NK-92 treated with Interleukin-12 subunit alpha and Interleukin-12 subunit beta, amount 100 ng/mL, for 24 hours (cell line): Measurements from ENCODE around the gene MLN.

Experiments used
- DNase-seq: peaks from one replicate; lab custom pipeline; 2025; lab: John Stamatoyannopoulos, UW

The MLN gene

DNA sequence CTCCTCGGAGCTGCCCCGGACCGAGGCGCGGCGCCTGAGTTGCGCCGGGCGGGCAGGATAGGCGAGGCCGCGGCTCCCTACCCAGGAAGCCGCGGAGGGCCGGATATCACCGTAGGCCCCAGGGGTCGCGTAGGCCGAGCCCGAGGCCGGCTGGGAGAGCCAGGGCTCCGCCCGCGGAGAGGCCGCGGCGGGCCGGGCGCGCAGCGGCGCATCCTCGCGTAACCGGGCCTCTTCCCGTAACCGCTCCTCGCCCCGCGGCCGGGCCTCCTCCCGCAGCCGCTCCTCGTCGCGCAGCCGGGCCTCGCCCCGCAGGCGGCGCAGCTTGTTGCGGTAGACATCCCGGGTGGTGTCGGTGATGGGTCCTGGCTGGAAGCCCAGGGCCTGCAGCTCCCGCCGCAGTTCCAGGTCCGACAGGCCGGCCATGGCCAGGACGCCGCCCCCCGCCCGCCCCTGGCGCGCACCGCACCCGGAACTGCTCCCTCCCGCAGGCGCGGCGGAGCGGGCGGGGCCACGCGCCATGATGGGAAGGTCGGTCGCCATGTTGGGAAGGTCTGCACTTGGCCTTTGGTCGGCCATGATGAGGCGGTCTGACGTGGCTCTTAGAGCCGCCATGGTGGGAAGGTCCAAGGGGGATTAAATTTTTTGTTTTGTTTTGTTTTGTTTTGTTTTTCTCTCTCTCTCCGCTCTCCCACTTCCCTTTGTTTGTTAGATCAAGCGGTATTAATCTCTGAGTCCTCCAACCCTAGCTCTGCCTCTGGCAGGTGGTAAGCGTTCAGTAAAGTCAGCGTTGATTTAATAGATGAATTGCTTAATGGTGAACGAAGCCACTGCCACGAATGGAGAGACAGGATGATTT lies 14.9 kb downstream of the MLN start, which contains the start of gene LEMD2:
LEMD2 (minus strand) TSS at position 437 of the 856 bp plus-strand sequence; CDS start at position 423, 14 bp downstream.
- DNase-seq, result peak; percentile 79

DNA sequence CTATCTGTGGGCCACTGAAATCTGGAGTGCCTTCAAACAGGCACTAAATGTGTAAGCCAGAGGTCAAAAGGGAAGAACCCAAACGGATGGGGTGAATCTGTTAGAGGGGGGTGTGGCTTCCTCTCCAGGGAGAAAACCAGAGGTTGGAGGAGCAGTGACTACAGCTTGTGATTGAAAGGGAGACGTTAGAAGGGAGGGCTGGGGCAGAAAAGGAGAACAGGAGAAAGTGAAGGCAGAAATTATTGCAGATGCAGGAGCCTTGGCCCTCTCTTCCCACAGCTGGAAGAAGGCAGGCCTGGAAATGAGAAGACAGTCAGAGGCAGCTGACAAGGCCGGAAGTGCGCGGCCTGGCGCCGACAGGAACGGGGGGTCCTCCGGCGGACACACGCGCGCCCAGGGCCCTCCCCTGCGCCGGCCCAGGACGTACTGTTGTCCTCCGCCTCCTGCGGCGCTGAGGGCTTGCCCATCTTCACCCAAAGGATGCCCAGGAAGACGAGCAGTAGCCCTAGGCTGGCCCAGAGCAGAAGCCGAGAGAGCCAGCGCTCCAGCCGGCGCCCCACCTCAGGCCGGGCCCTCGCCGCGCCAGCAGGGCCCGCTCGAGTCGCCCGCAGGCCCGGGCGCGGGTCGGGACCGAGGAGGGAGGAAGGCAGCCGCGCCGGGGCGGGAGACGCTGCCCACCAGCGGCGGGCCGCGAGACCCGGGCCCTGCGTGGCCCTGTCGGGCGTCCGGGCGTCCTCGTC lies 15.7 kb downstream of the MLN start:
- peak; percentile 62 for DNase-seq

DNA sequence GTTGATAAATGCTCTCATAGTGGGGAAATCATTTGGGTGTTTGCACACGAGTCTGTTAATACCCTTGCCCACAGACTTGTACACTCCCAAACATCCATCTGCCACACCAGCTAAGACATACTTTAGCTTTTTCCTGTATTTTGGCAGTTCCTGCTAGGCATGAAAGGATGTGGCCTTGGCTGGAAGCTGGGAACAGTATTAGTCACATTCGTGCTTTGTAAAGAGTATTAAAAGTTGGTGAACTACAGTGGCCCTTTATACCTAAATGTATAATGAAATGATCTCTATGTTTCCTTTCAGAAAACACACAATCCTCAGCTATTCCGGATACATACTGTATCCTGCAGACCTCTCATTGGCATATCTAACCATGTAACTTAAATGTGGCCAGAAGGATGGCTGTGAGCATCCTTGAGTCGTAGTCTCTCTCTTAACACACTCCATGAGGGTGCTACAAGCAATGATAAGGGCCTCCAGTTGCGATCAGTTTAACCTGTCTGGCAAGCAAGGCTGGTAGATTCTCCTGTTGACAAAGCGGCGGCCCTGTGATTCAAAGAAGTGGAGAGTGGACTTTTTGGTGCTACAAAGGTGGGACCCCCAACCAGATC lies 16.4 kb downstream of the MLN start:
- DNase-seq, result no peak

DNA sequence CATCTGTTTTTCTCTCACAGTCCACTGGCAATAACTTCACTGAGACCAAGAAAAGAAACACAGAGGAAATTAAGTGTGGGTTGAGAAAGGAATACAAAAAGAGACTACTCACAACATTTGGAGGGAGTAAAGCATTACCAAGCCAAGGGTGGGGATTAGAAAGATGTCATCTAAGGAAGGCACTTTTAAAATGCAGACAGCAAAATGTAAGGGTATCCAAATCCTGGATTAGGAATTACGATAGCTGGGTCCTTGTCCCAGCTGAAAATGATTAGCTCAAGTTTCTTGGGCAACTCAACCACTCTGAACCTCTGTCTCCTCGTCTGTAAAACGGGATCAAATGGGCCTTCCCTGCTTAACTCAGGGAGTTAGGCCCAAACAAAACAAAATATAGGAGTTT lies 17.1 kb downstream of the MLN start:
- no peak for DNase-seq

DNA sequence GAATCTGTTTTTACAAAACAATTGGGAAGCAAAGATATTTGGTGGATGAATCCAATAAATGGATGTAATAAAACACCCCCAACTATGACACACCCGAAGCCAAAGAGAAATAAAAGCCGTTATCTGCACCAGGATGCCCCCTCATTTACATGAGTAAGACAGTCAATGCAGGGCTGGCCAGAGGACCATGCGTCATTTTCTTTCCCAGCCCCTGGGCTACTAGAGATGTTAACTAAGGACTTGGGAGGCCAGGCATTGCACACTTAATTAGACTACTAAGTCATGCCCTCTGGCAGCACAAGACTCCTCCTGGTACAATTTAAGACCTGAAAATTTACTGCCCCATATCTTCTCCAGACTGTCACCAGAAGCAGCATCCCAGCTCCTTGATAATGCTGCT lies 18.0 kb downstream of the MLN start:
- no peak for DNase-seq

DNA sequence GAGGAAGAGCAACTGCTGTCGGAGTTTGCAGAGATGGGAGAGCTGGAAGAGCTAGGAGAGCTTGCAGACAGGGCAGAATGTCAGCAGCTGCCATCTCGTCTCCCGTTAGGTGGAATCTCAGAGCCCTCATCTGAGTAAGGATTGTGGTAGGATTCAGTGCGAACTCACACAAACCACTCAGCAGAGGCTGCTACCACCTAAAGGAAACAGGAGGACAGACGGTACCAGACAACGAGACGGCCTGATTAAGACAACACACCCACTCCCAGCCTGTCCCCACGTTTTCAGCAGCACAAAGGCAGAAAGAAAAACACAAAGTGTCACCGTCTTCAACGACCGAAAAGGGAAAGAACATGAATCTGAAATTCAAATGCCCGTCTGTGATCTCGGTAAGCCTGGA lies 19.0 kb downstream of the MLN start:
- no peak for DNase-seq

DNA sequence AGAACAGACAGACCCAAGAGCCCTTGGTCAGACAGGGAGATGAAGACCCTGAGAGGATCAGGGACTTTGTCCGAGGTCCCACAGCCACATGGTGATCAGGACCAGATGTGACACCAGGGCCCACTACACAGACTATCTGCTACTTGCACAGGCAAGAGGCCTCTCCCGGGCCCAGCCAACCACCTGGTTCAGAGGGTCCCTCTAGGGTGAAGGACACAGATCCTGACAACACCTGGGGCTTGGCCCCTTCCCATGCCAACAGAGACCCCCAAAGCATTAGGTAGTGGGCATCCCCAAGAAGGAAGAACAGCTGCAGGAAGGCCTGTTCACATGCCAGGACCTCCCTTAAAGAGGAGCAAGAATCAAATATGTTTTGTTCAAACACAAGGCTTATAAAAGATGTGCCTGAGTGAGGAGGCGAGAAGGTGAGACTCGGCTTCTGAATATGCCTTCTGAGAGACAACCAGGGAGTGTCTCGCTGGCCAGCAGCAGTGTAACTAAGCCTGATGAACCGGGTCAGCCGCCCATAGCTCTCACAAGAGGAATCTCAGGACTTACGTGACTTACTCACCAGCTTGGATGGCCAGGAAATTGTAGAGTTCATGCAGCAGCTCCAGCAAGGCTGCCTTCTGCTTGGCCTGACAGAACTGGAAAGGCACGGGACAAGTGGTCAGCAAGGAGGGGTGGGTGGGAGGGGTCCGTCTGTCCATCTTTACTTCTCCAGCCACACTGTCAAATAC lies 19.9 kb downstream of the MLN start:
- no peak for DNase-seq

DNA sequence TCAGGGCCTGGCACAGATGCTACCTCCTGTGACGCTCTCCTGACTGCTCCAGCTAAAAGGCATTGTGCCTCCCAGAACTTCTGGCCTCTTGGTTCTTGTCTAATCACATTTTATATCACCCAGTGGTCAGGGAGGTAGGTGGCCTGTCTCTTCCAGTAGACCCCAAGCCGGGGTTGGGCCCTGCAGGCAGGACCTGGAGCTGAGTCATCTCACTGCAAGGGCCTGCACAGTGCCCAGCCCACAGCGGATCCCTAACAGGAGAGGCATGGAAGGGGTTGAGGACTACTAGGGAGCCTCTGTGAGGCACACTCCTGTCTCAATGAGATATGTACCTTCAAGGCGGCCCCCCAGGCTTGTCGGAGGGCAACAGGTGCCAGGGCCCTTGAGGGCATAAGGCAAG lies 21.2 kb downstream of the MLN start:
- DNase-seq, result no peak

DNA sequence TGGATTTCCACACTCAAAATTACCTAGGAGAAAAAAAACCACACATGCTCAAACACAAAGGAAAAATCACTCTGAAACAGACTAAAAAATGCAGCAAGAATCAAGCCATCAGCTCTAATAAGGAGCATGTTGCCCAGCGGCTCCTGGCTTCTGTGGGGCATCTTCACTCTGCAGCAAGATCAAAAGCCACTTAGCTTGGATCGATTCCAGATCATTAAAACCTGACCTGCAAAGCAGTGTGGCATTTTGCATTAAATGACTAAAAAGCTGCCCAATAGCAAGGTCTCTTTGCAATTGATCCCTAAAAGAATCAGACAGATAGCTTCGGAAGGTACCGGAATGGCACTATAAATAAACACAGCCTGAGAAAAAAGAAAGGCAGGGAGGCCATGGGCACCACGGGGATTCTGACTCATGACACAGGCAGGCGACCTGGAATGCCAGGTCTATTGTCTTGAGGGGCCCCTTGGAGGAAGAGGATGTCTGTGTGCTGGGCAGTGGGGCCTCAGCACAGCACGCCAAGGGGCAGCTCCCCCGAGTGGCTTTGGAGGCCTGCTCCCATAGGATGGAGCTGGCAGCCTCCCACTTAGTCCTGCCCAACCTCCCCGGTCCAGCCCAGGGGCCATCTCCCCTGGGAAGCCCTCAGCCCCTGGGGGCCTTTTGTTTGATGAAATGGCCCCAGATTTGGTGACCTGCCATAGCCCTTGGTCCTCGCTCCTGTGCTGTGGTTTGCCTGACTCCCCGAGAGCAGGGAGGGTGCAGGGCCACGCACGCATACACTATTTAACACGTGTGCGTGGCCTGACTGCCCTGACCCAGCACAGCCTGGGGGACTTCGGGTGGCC lies 22.4 kb downstream of the MLN start:
- no peak for DNase-seq

DNA sequence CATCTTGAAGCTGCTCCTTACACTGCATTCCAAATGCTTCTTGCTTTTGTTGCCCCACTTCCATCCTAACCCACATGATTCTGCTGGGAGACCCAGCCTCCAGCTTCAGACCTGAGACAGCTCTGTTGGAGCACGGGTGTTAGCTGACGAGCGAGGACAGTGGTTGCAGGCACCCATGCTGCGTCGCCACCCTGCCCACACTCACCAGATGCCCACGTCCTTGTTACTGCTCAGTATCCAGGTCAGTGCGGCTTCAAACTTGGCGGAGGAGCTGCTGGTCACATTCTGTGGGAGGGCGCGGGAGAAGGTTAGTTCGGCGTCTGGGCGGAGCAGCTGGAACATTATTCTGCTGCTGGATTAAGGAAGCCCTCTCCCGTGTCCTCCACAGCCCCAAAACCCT lies 23.9 kb downstream of the MLN start:
- DNase-seq, result no peak

DNA sequence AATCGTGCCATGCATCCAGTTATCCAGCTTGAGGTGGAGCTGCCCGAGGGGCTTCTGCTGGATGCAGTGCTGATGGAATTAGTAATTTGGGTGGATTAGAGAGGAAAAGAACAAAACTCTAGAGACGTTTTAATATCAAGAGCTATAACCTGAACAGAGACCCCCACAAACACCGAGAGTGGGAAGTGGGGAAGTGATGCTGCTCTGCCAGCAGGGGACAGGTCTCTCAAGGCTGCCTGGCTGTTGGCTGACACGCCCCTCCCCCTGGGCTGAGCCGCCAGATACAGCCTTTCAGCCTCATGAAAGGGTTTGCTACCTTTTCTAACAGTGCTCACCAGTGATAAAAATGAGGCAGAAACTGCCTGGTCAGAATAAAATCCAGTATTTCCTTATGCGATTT lies 24.5 kb downstream of the MLN start:
- DNase-seq, result no peak

DNA sequence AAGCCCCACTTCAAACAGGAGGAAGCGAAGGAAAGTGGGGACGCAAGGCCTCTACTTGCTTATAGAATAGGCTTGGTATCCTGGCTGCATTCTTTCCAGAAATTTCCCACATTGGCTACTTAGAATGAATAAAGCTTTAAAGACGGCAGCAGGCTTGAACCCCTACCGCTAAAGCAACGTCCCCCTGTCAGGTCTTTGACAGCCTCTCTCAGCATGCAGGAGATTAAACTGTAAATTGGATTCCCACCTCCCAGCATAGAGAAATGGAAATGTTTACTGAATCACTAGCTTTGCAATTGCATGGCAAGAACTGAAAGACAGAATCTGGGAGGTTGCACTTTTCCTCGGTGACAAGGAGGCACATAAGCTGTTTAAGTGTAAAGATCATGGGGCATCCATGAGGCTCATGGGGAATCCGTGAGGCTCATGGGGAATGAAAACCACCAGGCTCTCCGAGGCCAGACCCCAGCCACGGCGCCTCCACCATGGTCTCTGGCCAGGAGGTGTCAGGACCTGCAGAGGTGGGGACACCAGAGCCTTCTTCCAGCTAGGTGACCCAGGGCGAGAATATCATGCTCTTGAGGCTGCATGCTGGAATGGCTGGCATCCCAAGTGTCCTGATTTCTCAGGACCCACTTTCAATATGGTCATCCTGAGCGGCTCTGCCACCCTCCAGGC lies 25.2 kb downstream of the MLN start:
- DNase-seq, result no peak

DNA sequence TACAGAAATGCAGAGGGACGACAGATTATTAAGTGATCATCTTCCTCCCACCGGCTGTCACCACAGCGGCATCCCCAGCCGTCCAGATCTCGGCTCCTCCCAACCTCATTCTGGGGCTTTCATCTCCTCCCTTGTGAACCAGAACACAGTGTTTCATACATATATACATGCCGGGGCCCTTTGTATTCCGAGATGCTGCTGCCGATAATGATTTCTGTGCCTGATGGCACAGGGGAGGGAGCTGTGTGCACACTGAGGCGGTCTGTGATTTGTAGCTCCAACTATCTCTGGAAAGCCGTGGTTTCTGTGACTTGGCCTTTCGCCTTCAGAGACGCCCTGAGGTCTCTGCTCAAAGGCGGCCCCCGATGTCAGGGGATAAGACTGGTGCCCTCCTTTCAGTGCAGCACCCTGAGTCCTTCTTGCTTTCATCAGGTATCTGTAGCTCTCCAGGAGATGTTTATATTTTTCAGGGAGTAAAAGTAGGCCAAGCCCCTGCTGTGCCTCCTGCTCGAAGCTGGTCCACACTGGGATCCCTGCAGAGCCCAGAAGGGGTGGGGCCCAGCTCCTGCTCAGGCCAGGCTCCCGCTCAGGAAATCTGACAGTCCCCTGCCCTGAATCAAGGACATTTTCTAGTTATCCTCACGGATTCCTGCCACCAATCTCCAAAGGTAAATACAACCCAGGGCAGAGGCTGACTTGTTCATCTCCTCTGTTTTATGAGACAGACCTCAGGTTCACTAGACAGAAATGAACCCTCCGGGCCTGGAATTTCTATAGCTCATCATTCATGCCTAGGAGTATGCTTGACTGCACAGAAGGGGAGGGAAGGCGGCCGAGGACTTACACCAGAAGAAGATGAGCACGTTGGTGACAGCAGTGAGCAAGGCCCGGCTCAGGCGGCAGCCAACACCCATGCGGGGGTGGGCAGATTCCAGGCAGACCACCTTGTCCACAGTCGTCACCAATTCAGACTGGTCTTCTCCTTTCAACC lies 26.1 kb downstream of the MLN start:
- DNase-seq, result no peak

DNA sequence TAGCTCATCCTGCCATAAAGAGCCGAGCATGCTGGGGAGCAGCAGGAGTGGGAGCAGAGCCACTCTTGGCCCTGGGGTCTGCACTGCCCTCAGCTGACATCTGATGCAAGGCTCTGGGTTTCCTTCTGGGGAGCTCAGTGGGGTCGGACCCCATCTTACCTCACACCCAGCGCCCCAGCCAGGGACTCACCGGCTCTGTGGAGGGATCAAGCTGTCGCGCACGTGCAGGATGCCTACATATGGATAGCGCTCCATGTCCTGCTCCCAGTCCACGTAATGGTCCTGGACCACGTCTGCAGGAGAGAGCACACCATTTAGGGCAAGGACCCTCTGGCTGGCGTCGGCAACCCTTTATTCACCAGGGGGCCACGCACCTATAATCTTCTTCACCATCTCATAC lies 27.0 kb downstream of the MLN start:
- DNase-seq, result no peak

DNA sequence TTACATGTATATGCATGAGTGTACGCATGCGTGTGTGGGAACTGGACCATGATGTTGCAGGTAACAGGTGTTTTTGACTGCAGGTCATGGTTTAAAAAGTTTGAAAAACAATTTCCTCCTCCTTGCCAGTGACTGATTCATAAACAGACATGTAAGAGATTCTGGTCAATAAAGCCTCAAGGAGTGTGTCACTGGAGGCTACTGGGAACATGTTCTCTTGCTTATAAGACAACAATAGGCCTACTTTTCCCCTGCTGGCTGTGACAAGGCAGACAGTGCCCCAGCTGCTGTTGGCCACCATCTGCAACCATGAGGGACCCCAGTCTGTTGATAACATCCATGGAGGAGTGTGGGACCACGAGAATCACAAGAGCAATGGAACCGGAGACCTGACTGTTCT lies 27.6 kb downstream of the MLN start:
- no peak for DNase-seq

DNA sequence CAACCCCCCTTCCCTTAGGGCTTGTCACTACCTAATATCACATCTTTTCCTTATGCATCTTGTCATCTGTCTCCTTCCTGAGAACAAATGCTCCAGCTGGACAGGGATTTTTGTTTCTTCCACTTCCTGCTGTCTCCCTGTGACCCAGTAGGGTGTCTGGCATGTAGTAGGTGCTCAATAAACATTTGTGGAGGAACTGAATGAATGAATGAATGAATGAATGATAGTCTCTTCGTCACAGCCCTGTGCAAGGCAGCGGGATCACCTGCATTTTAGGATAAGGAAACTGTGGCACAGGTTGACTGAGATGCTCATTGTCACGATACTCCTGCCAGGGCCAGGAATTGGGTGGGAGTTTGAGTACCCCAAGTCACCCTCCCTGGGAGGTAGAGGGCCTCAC lies 29.0 kb downstream of the MLN start:
- DNase-seq, result no peak

DNA sequence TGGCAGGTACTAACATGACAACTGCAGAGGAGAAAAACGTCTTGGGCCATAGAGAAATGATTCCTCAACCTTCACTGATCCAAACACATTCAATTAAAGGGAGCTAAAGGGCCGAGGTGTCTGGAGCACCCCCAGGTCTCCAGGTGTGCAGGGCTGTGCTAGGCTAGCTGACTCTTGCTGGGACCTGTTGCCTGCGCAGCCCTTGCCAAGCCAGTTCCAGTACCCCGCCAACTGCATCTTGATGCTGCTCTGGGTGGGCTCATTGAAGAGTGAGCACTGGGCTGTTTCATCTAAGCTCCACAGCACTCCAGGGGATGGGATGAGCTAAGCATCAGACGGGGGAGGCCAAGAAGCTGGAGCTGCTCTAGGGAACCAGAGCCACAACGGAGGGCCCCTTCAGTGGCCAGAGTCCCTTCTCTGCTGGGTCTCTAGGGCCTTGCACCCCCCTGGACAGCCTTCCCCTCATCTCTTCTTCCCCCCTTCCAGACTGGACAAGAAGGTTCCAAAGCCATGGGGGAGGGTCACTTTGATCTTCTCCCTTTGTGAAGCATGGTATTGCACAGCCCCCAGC lies 30.8 kb downstream of the MLN start:
- DNase-seq, result no peak

DNA sequence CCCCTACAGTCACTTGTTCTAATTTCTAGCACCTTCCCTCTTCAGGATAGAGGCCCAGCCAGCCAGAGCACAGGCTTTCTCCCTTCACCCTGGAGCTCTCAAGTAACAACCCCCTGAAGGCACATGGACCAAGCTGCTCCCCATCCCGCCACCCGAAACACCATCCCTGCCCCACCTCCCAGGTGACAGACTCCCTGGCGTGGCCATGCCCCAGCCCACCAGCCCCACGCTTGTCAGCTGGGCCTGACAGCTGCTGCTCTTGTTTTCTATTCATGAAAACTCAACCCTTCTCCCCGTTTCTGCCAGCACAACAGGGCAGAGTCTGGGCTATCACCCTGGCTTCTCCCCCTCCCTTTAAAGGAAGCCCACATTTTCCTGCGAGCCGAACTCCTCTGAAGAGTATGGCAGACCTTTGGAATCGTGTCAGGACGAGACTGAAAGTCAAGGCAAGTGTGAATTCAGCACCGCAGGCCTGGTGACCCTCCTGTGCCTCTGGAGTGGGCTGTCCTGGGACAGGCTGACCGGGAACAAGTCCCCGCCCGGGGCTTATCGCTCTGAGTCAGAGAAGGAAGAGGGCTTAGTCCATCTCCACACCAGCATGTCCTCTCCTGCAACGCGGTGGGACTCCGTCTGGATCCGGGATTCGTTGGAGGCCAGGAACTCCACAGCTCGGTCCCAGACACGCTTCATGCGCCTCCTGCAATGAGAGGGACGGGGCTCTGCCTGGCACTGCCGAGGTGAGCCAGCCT lies 31.5 kb downstream of the MLN start:
- no peak for DNase-seq
